Embryonic facial prominence (tissue), 1 donor: Measurements from ENCODE around the gene MYO9A.
"Not testable (repeated sequence)": the region's sequence is repeated elsewhere in the genome, so short reads cannot be mapped to it uniquely, and the experiment has no call there.

ENCODE experiments used
- DNase-seq: peaks from one replicate; pipeline ENCODE4 v3.0.0-alpha.2; 2016; ENCODE audit errors: extremely low spot score

MYO9A gene

DNA sequence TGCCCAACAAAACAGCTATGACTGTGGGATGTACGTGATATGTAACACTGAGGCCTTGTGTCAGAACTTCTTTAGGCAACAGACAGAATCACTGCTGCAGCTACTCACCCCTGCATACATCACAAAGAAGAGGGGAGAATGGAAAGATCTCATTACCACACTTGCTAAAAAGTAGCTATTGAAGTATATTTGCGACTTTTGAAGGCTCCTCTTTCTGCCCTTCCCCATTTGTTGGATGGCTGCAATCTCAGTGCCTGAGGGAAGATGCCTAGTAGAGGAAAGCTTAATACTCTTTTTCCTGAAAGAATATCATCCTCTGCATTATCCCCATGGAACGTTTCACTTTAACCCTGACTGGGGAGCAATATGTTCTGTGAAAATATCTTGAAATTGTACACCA, 22.1 kb upstream of the MYO9A start:
- no peak for DNase-seq

GRCh38 chr15:72139667-72140066, 21.7 kb upstream of the MYO9A start:
- DNase-seq, result no peak

DNA sequence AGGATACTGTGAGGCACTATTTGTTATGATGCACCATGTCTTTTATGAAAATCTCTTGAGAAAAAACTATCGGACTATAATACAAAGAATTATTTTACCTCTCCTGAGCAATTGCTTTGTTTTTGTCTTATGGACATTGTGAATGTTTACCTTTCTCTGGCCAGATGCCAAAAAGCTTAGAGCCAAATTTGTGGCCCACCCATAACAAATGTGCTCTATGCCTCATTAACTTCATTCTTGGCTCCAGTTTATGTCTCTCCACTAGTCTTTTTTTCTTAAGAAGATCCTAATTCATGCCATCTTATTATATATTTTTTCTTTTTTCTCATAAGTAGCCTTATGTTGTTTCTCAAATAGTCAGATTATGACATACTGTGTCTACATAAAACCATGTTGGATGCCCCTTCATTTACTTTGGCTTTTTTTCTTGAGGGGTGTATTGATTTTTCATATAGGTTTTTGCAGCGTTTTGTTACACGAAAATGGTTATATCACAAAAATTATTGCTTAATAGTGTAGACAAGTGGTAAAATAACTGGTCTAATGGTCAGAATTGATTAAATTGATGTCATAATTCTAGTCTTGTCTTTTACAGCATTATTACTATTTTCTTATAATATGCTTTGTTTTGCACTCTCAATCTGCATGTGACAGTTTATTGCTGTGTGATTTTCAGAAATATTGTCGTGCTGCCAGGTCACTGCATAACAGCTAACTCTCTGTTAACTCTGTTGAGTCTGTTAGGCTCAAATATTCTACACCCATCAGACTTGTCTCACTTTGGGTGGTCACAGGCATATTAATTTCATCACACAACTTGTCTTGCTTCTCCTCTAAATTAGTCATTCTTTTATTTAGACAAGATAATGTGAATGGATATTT, 18.5 kb upstream of the MYO9A start:
- DNase-seq, result no peak

GRCh38 chr15:72135719-72136118, 17.8 kb upstream of the MYO9A start:
- no peak for DNase-seq

DNA sequence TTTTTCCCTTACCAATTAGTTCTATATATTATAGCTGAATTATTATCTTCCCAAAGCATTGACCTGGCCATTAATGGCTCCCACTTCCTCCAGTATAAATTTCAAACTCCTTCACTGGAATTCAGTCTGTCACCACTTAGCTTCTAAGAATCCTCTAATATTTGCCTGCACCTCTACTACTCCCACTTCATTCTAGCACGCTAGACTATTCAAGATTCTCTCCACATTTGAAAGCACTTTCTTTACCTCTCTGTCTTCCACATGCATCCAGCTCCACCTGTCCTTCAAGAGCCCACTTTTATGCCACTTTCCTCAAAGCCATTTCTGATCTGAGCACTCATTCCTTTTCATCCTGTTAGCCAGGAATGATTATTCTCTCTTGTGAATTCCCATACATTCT, 15.3 kb upstream of the MYO9A start:
- DNase-seq, result no peak

DNA sequence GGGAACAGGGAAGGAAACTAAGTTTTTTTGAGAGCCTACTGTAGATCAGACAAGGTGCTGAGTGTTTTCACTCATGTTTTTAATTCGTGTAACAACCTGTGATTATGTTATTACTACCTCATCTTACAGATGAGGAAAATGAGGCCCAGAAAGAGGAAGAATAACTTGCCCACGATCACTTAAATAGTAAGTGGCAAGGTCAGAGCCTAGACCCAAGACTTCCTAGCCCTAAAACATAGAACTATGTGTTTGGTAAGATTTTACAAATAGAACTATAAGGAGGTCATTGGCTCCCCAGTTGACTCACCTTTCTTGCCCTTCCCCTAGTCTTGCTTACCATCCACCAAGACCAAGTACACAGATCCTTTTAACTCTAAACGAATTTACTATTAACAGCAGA, 14.0 kb upstream of the MYO9A start:
- DNase-seq, result no peak

DNA sequence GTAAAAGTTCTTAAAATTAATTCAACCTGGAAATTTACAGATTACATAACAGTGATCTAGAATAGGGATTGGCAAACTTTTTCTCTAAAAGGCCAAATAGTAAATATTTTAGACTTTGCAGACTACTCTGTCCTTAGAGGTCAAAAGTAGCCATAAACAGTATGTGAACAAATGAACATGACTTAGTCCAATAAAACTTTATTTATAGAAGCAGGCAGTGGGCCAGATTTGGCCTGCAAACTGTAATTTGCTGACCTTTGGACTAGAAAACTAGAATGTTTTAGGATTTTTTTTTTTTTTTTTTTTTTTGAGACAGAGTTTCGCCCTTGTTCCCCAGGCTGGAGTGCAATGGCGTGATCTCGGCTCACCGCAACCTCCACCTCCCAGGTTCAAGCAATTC, 12.3 kb upstream of the MYO9A start:
- DNase-seq, result no peak

- DNase-seq, result no peak
Observed at GRCh38 chr15:72128359-72128758, 10.4 kb upstream of the MYO9A start.

DNA sequence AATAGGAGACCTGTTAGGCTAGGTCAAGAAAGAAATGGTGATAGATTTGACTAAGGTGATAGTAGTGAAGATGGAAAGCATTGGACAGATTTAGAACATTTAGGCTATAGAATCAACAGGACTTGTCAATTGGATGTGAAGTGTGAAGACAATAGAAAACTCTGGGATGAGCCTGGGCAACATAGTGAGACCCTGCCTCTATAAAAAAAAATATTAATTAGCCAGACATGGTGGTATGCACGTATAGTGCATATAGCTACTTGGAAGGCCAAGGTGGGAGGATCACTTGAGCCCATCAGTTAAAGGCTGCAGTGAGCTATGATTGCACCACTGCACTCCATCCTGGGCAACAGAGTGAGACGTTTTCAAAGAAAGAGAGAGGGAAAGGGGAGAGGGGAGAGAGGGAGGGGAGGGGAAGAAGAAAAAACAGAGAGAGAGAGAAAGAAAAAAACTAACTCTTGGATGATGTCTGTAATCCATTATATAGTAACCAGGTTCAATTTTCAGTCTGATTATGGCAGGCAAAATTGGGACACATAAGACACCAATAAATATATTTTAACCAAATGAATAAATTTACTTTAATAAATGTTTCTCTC, 9.9 kb upstream of the MYO9A start:
- DNase-seq, result no peak

DNA sequence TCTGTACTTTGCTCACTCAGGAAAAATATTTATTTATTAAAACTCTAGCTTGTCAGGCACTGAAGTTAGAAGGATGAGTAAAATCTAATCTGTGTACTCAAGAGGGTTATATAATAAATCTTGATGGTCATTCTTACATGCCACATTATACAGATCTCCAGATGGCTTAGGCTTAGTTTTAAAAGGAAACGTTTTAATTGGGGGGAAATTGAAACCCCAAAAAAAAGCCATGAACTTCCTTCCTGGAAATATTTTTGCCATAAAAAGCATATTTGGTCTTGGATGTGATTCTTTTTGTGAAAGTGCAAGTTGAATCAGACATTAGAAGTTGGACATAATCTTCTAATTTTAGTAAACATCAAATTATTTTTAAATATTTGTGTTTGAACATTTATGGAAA, 6.3 kb upstream of the MYO9A start:
- DNase-seq, result no peak

DNA sequence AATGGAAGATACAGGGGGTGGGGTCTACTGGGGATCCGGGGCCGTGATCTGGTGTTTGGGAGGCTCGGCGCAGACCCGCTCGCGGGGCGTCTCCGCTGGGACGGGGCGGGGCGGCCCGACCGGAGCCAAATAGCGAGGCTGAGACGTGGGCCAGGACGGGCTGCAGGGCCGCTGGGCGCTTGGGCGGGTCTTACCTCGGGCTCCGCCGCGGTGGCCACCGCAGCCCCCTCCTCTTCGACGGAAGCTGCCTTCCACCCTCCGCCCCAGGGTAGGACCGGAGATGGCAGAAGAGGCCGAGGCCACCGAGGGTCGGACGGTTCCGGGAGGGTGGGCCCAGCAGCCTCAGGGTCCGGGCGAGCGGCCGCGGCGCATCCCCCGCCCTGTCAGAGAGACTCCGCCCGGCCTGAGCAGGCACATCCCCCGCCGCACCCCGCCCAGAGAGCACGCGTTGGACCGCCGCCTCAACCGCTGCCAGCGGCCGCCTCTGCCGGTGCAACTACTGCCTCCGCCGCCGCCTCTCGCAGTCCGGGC, 399 bp downstream of the MYO9A start:
- DNase-seq, result peak; percentile 37

DNA sequence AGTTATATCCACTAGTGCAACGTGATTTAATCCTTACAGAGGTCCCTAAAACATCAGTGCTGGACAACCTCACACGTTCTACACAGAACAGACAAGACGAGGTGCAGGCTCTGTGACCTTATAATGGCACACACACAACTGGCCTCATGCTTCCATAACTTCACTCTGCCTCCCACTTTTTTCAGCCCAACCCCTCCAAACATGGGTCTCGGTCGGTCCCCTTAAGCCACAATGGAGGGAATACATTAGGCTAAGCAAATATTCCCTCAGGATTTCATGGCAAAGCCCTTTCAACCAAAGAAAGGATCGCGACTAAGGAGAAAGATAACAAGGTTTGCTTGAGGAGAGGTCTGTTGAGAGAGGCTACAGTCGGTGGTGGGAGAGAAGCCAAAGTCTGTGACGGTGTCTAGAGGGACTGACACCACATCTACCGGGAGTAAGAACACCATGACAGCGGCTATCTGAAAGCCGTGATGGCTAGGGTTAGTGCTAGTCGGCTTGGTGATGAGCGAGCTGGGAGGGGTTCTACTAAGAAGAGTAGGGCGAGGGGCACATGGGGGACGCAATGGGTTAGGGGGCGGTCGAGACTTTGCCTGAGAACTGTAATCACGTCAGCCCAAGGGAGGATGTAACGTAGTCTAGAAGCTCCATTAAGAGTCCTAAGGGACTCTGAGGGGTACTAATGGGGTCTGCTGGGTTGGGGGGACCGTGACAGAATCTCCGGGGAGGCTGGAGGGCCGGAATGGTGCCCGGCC, 1.0 kb downstream of the MYO9A start:
- DNase-seq, result no peak

- DNase-seq, result no peak
Observed at GRCh38 chr15:72113347-72114031, 4.5 kb downstream of the MYO9A start.

GRCh38 chr15:72112805-72113204, 5.1 kb downstream of the MYO9A start:
- DNase-seq, result no peak

DNA sequence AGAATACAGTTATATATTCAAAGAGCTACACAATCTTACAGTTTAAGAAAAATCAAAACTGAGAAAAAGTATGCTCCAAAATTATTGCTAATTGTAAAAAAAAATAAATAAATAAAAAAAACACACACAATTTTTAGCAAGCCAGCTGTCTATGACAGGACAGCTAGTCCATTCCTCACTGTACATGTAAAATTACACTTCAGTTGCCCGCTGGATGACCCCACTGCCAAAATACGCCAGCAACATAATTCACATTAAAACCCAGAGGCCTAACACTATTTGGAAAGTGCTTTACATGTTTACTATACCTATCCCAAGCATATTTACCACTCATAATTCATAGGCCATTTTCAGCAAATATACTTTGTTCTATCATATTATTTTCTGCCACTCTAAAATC, 5.8 kb downstream of the MYO9A start:
- DNase-seq, result no peak

- DNase-seq, result no peak
Observed at GRCh38 chr15:72110355-72110754, 7.6 kb downstream of the MYO9A start.

GRCh38 chr15:72106068-72106467, 11.9 kb downstream of the MYO9A start:
- no peak for DNase-seq

GRCh38 chr15:72105111-72105510, 12.8 kb downstream of the MYO9A start:
- DNase-seq, result no peak

DNA sequence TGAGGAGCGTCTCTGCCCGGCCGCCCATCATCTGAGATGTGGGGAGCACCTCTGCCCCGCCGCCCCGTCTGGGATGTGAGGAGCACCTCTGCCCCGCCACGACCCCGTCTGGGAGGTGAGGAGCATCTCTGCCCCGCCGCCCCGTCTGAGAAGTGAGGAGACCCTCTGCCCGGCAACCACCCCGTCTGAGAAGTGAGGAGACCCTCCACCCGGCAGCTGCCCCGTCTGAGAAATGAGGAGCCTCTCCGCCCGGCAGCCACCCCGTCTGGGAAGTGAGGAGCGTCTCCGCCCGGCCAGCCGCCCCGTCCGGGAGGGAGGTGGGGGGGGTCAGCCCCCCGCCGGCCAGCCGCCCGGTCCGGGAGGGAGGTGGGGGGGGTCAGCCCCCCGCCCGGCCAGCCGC, 17.4 kb downstream of the MYO9A start:
- DNase-seq, result not testable (repeated sequence)

- no peak for DNase-seq
Observed at GRCh38 chr15:72099155-72099554, 18.8 kb downstream of the MYO9A start.

DNA sequence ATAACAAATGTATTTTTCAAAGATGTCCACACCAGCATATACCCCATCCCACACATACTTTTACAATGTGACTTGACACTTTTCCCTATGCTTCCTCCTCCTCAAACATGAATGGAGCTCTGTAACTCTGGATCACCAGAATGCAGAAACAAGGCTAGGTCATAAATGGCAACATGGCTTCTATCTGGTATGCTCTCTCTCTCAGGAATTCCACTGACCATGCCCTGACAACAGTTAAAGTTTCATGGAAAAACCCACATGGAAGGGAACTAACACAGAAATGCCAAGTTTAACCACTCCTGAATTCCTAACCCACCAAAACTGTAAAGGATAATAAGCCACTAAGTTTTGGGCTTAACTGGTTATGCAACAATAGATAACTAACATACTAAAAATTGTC, 19.9 kb downstream of the MYO9A start:
- no peak for DNase-seq

DNA sequence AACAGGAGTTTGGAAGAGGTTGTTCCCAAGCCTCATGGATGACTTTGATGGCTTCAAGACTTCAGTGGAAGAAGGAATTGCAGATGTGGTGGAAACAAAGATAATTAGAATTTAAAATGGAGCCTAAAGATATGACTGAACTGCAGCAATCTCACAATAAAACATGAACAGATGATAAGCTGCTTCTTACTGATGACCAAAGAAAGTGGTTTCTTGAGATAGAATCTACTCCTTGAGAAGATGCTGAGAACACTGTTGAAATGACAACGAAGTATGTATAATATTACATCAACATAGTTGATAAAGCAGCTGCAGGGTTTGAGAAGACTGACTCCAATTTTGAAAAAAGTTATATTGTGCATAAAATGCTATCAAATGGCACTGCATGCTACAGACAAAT, 21.2 kb downstream of the MYO9A start:
- DNase-seq, result no peak
